C4-2B (cell line): Measurements from ENCODE around the gene RRBP1.

Source experiments
- CTCF ChIP-seq: fragments of 450-650 bp; conservative IDR thresholded peaks from 2 replicates; pipeline ENCODE4 v1.5.1; 2017; ENCODE audit warnings: mild to moderate bottlenecking
- ZFX ChIP-seq: fragments of 450-650 bp; IDR thresholded peaks from 2 replicates; pipeline ENCODE4 v1.6.1; 2017

GRCh38 chr20:17685168-17685567 is 3.1 kb upstream of the RRBP1 start:
- TF ChIP-seq ZFX (no peak), CTCF (no peak)
